Measurements from ENCODE around the gene PCDHB14.

DNA sequence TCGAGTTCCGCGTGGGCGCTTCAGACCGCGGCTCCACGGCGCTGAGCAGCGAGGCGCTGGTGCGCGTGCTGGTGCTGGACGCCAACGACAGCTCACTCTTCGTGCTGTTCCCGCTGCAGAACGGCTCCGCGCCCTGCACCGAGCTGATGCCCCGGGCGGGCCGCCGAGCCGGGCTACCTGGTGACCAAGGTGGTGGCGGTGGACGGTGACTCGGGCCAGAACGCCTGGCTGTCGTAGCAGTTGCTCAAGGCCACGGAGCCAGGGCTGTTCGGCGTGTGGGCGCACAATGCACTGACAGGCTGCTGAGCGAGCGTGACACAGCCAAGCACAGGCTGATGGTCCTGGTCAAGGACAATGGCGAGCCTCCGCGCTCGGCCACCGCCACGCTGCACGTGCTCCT, 18.4 kb downstream of the PCDHB14 start:
- TF ChIP-seq MXI1 (IDR thresholded peaks at IDR 0.05; ENCODE audit: borderline replicate concordance, low read depth, low read length) (no peak), POLR2A (IDR thresholded peaks at IDR 0.05; ENCODE audit: low read depth, low read length) (no peak), FOS (IDR thresholded peaks at IDR 0.05; ENCODE audit: low read depth, low read length) (no peak), RCOR1 (IDR thresholded peaks at IDR 0.05; ENCODE audit: insufficient replicate concordance, low read length) (no peak), CHD1 (IDR thresholded peaks at IDR 0.05; ENCODE audit: low read depth, low read length) (no peak), MAZ (IDR thresholded peaks at IDR 0.05; ENCODE audit: borderline replicate concordance, low read depth, low read length) (no peak), RAD21 (IDR thresholded peaks at IDR 0.05; ENCODE audit: low read length) (no peak), RFX5 (IDR thresholded peaks at IDR 0.05; ENCODE audit: low read depth, low read length) (no peak), CEBPB (IDR thresholded peaks at IDR 0.05; ENCODE audit: low read depth, low read length) (no peak)
- TF ChIP-seq, protein P1, sequence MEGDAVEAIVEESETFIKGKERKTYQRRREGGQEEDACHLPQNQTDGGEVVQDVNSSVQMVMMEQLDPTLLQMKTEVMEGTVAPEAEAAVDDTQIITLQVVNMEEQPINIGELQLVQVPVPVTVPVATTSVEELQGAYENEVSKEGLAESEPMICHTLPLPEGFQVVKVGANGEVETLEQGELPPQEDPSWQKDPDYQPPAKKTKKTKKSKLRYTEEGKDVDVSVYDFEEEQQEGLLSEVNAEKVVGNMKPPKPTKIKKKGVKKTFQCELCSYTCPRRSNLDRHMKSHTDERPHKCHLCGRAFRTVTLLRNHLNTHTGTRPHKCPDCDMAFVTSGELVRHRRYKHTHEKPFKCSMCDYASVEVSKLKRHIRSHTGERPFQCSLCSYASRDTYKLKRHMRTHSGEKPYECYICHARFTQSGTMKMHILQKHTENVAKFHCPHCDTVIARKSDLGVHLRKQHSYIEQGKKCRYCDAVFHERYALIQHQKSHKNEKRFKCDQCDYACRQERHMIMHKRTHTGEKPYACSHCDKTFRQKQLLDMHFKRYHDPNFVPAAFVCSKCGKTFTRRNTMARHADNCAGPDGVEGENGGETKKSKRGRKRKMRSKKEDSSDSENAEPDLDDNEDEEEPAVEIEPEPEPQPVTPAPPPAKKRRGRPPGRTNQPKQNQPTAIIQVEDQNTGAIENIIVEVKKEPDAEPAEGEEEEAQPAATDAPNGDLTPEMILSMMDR (conservative IDR thresholded peaks at IDR 0.05; ENCODE audit: low read depth, low read length): no peak
- TF ChIP-seq, protein P2, sequence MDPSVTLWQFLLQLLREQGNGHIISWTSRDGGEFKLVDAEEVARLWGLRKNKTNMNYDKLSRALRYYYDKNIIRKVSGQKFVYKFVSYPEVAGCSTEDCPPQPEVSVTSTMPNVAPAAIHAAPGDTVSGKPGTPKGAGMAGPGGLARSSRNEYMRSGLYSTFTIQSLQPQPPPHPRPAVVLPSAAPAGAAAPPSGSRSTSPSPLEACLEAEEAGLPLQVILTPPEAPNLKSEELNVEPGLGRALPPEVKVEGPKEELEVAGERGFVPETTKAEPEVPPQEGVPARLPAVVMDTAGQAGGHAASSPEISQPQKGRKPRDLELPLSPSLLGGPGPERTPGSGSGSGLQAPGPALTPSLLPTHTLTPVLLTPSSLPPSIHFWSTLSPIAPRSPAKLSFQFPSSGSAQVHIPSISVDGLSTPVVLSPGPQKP (IDR thresholded peaks at IDR 0.05; ENCODE audit: borderline replicate concordance, low read depth, low read length): no peak

Measured in IMR-90 (cell line).